ENCODE data around the gene WWC2. TPM values are rescaled to one million over a fixed set of nuclear protein-coding genes. Genes with fewer than 3 reads are reported as not detected.

Gene WWC2
- total and polyA plus RNA-seq, 11 donors = 5.4 to 43.0 (median 33.8) TPM

- intact Hi-C loops (cut with DNase I) = loop anchor here in 1 of 10 donors (10.0 kb wide), 1 partner anchor 120 kb away; no protein-coding TSS in a partner anchor
- 90 to 93% (median 92%) methylated on average over 12 of the region's 12 CpGs for WGBS, 4 donors
- Histone ChIP-seq H3K27ac (no peak overlapping the region), H3K27me3 (no peaks in the 10 kb centered on the region), H3K4me1 (no peaks in the 10 kb centered on the region), H3K4me3 (no peak overlapping the region), H3K9me3 (no peaks in the 10 kb centered on the region), H3K36me3 (peaks cover 2 to 96% (median 74%) of the 10 kb centered on the region in 9 donors)
- DNase-seq = no peak
- TF ChIP-seq POLR2A (IDR thresholded peaks at IDR 0.05) = no peak
- TF ChIP-seq, protein P1, sequence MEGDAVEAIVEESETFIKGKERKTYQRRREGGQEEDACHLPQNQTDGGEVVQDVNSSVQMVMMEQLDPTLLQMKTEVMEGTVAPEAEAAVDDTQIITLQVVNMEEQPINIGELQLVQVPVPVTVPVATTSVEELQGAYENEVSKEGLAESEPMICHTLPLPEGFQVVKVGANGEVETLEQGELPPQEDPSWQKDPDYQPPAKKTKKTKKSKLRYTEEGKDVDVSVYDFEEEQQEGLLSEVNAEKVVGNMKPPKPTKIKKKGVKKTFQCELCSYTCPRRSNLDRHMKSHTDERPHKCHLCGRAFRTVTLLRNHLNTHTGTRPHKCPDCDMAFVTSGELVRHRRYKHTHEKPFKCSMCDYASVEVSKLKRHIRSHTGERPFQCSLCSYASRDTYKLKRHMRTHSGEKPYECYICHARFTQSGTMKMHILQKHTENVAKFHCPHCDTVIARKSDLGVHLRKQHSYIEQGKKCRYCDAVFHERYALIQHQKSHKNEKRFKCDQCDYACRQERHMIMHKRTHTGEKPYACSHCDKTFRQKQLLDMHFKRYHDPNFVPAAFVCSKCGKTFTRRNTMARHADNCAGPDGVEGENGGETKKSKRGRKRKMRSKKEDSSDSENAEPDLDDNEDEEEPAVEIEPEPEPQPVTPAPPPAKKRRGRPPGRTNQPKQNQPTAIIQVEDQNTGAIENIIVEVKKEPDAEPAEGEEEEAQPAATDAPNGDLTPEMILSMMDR (IDR thresholded peaks at IDR 0.05) = no peak
- no peak for ATAC-seq
Observed at GRCh38 chr4:183284258-183284785, 185.3 kb downstream of the WWC2 start.

- no peaks in the 10 kb centered on the region for H3K4me1 ChIP-seq
- no peaks in the 10 kb centered on the region for H3K27me3 ChIP-seq
- no peak overlapping the region for H3K4me3 ChIP-seq
- DNase-seq (no peak), ATAC-seq (no peak)
- H3K27ac ChIP-seq = no peak overlapping the region
- WGBS, 4 donors = 85 to 94% (median 91%) methylated on average over 4 of the region's 4 CpGs
- H3K36me3 ChIP-seq = peaks cover 2 to 100% (median 79%) of the 10 kb centered on the region in 9 donors
- no peaks in the 10 kb centered on the region for H3K9me3 ChIP-seq
- intact Hi-C loops (cut with DNase I) = loop anchor here in 1 of 10 donors (10.0 kb wide), 1 partner anchor 120 kb away; no protein-coding TSS in a partner anchor
- TF ChIP-seq, protein P1 (IDR thresholded peaks at IDR 0.05) = no peak
- no peak for TF ChIP-seq POLR2A (IDR thresholded peaks at IDR 0.05)
Observed at GRCh38 chr4:183284965-183285364, 185.9 kb downstream of the WWC2 start.

GRCh38 chr4:183285886-183286285 lies 186.8 kb downstream of the WWC2 start:
- intact Hi-C loops (cut with DNase I) = loop anchor here in 1 of 10 donors (10.0 kb wide), 1 partner anchor 119 kb away; no protein-coding TSS in a partner anchor
- Histone ChIP-seq H3K4me1 (no peaks in the 10 kb centered on the region), H3K27ac (no peak overlapping the region), H3K9me3 (no peaks in the 10 kb centered on the region), H3K36me3 (peaks cover 2 to 100% (median 82%) of the 10 kb centered on the region in 9 donors), H3K4me3 (no peak overlapping the region), H3K27me3 (no peaks in the 10 kb centered on the region)
- ATAC-seq = no peak
- no peak for DNase-seq
- TF ChIP-seq POLR2A (IDR thresholded peaks at IDR 0.05) = no peak
- TF ChIP-seq, protein P1 (IDR thresholded peaks at IDR 0.05) = no peak
- WGBS, 4 donors = 96 to 98% (median 97%) methylated on average over 7 of the region's 7 CpGs

DNA sequence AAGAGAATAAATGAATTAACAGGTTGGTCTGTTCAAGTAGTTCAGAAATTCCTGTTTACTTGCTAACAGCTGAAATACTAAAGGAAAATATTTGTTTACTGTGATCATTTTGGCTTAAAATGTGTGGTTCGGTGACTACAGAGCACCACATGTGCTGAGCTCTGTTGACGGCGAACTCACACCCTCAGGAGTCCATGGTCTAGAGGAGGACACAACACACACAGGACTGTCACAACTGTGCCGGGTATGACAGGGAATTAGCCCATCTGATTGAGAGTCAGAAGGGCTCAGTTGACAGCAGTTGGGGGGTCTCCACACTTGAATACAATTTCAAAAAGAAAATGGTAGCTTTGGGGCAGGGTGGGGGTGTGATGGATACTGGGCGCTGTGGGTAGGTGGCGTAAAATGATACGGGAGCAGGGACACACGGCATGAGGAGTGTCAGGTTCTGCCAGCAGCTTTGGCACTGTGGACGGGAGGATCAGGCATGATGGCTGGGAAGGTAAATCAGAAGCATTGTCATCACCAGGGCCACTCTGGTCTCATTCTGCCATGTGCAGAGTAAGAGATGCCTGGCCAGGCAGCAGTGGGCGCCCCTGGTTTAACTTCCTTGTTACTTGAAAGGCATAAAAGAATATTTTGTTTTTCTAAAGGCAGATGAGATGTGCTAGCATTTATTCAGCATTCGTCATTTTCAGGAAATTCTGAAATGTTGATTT lies 187.7 kb downstream of the WWC2 start:
- Histone ChIP-seq H3K4me3 (no peak overlapping the region), H3K4me1 (no peaks in the 10 kb centered on the region), H3K9me3 (no peaks in the 10 kb centered on the region), H3K36me3 (peaks cover 2 to 100% (median 83%) of the 10 kb centered on the region in 9 donors), H3K27ac (no peak overlapping the region), H3K27me3 (no peaks in the 10 kb centered on the region)
- no peak for DNase-seq
- ATAC-seq = no peak
- TF ChIP-seq, protein P1 (IDR thresholded peaks at IDR 0.05) = no peak
- TF ChIP-seq POLR2A (IDR thresholded peaks at IDR 0.05) = no peak
- 95 to 98% (median 96%) methylated on average over 11 of the region's 11 CpGs for WGBS, 4 donors
- intact Hi-C loops (cut with DNase I) = loop anchor here in 1 of 10 donors (10.0 kb wide), 1 partner anchor 118 kb away; no protein-coding TSS in a partner anchor
